Left ventricle myocardium inferior (tissue), 1 donor: ENCODE measurements around the gene IFRD2. TPM values are rescaled to one million over a fixed set of nuclear protein-coding genes. Genes with fewer than 3 reads are reported as not detected.
A peak's percentile ranks its signal among the peaks of the same experiment; 100 is the strongest.

Experiments
- DNase-seq: peaks from one replicate; pipeline ENCODE4 v3.0.0-alpha.2; 2020
- H3K27ac ChIP-seq: fragments of 200-600 bp; replicated peaks from 2 replicates; pipeline ENCODE4 v1.8.0; 2021
- H3K27me3 ChIP-seq: fragments of 200-600 bp; 2 replicates; pipeline ENCODE4 v1.8.0; 2021; ENCODE audit warnings: low read depth
- H3K36me3 ChIP-seq: fragments of 200-600 bp; 2 replicates; pipeline ENCODE4 v1.8.0; 2021
- H3K4me1 ChIP-seq: fragments of 200-600 bp; 2 replicates; pipeline ENCODE4 v1.8.0; 2021
- H3K4me3 ChIP-seq: fragments of 200-600 bp; 2 replicates; pipeline ENCODE4 v1.8.0; 2021; ENCODE audit warnings: mild to moderate bottlenecking, moderate library complexity
- H3K9me3 ChIP-seq: fragments of 200-600 bp; replicated peaks from 2 replicates; pipeline ENCODE4 v1.8.0; 2021
- intact Hi-C: fragments of 100-400 bp; cut with micrococcal nuclease; formaldehyde crosslinking; loops from one replicate; pipeline ENCODE4 v1.11.0; 2022
- total RNA-seq: library from RNA; stranded (reverse); fragmentation: NEBNext Ultra II Directional; extraction: Animal tissue kit (Norgen Biotek cat#: 25700); gene quantifications from one replicate; pipeline ENCODE4 v1.2.1, GENCODE V29; 2021
- TF ChIP-seq, protein P1 (sequence below): fragments of 200-600 bp; IDR thresholded peaks from 2 replicates; pipeline ENCODE4 v1.8.0; 2021; ENCODE audit warnings: antibody characterized with exemption, mild to moderate bottlenecking, borderline replicate concordance
- donor health status: DM: no; HTN: yes; CAD: no; lungs with severe emphysema.

Gene IFRD2
- total RNA-seq, 1 donor from 2014 or later = 54.9 TPM

GRCh38 chr3:50297896-50298725 is 5.9 kb upstream of the IFRD2 start:
- DNase-seq = peak; percentile 16
- Histone ChIP-seq H3K9me3 (no peaks in the 10 kb centered on the region), H3K27me3 (no peaks in the 10 kb centered on the region), H3K4me3 (peak overlapping the region; percentile 77), H3K36me3 (peaks cover 10% of the 10 kb centered on the region), H3K27ac (peak overlapping the region; percentile 97), H3K4me1 (peaks cover 56% of the 10 kb centered on the region)
- intact Hi-C loops = no loop called here
- TF ChIP-seq, protein P1, sequence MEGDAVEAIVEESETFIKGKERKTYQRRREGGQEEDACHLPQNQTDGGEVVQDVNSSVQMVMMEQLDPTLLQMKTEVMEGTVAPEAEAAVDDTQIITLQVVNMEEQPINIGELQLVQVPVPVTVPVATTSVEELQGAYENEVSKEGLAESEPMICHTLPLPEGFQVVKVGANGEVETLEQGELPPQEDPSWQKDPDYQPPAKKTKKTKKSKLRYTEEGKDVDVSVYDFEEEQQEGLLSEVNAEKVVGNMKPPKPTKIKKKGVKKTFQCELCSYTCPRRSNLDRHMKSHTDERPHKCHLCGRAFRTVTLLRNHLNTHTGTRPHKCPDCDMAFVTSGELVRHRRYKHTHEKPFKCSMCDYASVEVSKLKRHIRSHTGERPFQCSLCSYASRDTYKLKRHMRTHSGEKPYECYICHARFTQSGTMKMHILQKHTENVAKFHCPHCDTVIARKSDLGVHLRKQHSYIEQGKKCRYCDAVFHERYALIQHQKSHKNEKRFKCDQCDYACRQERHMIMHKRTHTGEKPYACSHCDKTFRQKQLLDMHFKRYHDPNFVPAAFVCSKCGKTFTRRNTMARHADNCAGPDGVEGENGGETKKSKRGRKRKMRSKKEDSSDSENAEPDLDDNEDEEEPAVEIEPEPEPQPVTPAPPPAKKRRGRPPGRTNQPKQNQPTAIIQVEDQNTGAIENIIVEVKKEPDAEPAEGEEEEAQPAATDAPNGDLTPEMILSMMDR = peak; percentile 21

- H3K4me1 ChIP-seq = peaks cover 55% of the 10 kb centered on the region
- H3K27ac ChIP-seq = peak overlapping the region; percentile 97
- peak; percentile 19 for DNase-seq
- H3K36me3 ChIP-seq = peaks cover 10% of the 10 kb centered on the region
- H3K27me3 ChIP-seq = no peaks in the 10 kb centered on the region
- no peak overlapping the region for H3K4me3 ChIP-seq
- intact Hi-C loops = no loop called here
- TF ChIP-seq, protein P1 = no peak
- H3K9me3 ChIP-seq = no peaks in the 10 kb centered on the region
These were observed 5.2 kb upstream of the IFRD2 start for GRCh38 chr3:50297384-50297775.

DNA sequence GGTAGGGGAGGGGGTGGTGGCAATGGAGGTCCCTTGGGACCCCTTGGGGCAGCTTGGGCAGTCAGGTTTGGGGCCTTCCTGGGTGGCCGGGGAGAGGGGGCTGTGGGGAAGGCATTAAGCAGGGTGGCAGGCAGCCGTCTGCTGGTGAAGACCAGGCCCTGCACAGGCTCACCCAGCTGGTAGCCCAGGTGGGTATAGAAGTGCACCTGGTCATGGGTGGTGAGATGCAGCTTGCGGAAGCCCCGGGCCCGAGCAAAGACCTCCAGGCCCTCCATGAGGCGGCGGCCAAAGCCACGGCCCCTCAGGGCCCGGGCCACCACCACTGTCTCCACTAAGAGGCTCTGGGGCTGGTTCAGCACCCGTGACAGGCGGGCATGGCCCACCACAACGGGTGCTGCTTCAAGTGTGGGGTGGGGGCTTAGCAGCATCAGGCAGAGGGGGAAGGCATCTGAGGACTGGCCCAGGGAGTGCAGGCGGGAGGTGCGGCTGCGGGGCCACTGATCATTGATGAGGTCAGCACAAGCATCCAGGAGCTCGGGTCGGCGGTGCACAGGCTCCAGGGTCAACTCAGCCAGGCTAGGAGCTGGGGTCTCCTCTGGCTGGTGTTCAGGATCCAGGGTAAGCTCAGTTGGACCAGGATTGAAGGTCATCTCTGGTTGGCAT is 4.6 kb upstream of the IFRD2 start:
- TF ChIP-seq, protein P1 = no peak
- Histone ChIP-seq H3K27ac (no peak overlapping the region), H3K4me1 (peaks cover 53% of the 10 kb centered on the region), H3K4me3 (no peak overlapping the region), H3K36me3 (peaks cover 10% of the 10 kb centered on the region), H3K27me3 (no peaks in the 10 kb centered on the region), H3K9me3 (no peaks in the 10 kb centered on the region)
- DNase-seq = peak; percentile 13
- intact Hi-C loops = no loop called here

- Histone ChIP-seq H3K27ac (no peak overlapping the region), H3K27me3 (no peaks in the 10 kb centered on the region), H3K9me3 (no peaks in the 10 kb centered on the region), H3K4me3 (no peak overlapping the region), H3K36me3 (peaks cover 6% of the 10 kb centered on the region), H3K4me1 (peaks cover 53% of the 10 kb centered on the region)
- TF ChIP-seq, protein P1 = no peak
- no peak for DNase-seq
- intact Hi-C loops = no loop called here
These were observed 3.6 kb upstream of the IFRD2 start for GRCh38 chr3:50295553-50296431.
